ENCODE results near the gene SETBP1. TPM values are rescaled to one million over a fixed set of nuclear protein-coding genes. Genes with fewer than 3 reads are reported as not detected.

The SETBP1 gene
- total RNA-seq, 4 donors from 2014 or later, result 16.2 to 33.6 (median 24.4) TPM

DNA sequence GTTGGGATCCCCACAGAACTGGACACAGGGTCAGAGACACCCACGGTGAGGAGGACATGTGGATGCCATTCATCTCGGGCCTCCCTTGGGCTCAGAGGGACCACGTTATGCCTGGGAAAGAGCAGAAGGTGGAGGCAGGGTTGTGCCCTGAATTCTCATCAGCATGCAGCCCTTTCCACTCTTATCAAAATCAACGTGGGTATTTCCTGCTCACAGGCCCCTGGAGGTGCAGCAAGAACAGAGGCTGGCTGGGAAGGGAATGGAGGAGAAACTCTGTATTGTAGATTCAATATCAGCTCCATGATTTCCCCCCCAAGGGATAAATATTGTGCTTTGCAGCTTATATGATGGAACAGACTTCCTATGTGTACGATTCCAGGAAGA lies 90.9 kb downstream of the SETBP1 start:
- no peak for DNase-seq
- no peak for TF ChIP-seq CTCF (IDR thresholded peaks at IDR 0.05)
- Histone ChIP-seq H3K4me3 (no peak overlapping the region), H3K27me3 (no peaks in the 10 kb centered on the region), H3K27ac (peak overlapping the region; percentile 62 to 82 (median 72)), H3K4me1 (peaks cover 17 to 39% (median 23%) of the 10 kb centered on the region in 4 donors), H3K9me3 (no peaks in the 10 kb centered on the region), H3K36me3 (no peaks in the 10 kb centered on the region)
- 40 to 59% methylated on average over 1 to 5 of the region's 5 CpGs for WGBS, 2 donors (ENCODE audit: low coverage in 1 of 2)
- in situ Hi-C loops (cut with MboI; ENCODE audit: low pct_ligation_motif_present in 1 of 4, low pct_unique_long_range_greater_than_20kb in 1 of 4, low sequenced_read_pairs in 3 of 4), result no loop called here
- intact Hi-C loops (cut with DNase I; ENCODE audit: low total_unique reads), result no loop called here

DNA sequence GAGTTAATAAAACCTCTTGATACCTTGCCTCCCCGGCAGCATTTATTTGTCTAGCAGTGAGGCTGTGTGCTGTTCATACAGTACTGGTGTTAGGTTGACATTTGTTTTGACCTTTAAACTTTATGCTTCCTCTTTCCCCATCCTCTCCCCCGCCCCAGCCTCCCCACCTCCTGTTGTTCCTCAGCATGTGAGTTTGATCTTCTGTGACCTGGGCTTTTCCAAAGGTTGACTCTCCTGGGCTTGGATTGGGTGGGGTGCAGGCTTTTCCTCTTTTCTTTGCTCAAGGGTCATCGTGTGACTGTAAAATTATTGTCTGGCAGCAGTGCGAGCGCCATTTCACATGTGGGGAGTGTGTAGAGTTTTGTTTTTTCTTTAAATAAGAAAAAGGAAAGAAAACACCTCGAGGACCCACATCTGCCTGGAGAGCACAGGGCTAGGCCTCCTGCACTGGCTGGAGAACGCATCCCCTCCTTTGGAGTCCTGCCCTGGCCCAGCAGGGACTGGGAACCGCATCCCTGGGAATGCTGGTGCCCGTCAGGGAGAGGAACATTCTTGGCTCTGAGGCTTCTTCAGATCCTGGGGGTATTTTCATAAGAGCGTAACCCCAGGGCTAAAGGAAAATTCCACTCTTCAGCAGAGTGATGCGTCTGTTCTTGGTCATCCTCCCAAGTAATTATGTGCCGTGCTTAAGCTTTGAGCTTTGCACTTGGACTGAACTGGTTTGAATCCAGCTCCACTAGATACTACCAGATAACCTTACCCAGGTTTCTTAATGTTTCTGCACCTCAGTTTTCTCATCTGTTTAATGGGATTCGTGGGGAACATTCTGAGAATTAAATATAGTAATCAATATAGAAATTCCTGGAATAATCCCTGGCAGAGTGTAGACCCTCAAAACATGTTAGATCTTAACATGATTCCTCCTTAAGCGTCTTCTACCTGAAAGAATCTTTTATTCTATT lies 91.5 kb downstream of the SETBP1 start:
- Histone ChIP-seq H3K4me3 (no peak overlapping the region), H3K4me1 (peaks cover 17 to 45% (median 23%) of the 10 kb centered on the region in 4 donors), H3K27ac (peak overlapping the region; percentile 62 to 82 (median 72)), H3K27me3 (no peaks in the 10 kb centered on the region), H3K36me3 (no peaks in the 10 kb centered on the region), H3K9me3 (no peaks in the 10 kb centered on the region)
- 58 to 59% methylated on average over 7 to 14 of the region's 14 CpGs for WGBS, 2 donors (ENCODE audit: low coverage in 1 of 2)
- DNase-seq, result peak; percentile 46
- intact Hi-C loops (cut with DNase I; ENCODE audit: low total_unique reads) (no loop called here), in situ Hi-C loops (cut with MboI; ENCODE audit: low pct_ligation_motif_present in 1 of 4, low pct_unique_long_range_greater_than_20kb in 1 of 4, low sequenced_read_pairs in 3 of 4) (no loop called here)
- TF ChIP-seq POLR2A (IDR thresholded peaks at IDR 0.05) (no peak), EP300 (IDR thresholded peaks at IDR 0.05; ENCODE audit: low read depth) (no peak), CTCF (IDR thresholded peaks at IDR 0.05) (no peak), POLR2AphosphoS5 (IDR thresholded peaks at IDR 0.05) (no peak)

DNA sequence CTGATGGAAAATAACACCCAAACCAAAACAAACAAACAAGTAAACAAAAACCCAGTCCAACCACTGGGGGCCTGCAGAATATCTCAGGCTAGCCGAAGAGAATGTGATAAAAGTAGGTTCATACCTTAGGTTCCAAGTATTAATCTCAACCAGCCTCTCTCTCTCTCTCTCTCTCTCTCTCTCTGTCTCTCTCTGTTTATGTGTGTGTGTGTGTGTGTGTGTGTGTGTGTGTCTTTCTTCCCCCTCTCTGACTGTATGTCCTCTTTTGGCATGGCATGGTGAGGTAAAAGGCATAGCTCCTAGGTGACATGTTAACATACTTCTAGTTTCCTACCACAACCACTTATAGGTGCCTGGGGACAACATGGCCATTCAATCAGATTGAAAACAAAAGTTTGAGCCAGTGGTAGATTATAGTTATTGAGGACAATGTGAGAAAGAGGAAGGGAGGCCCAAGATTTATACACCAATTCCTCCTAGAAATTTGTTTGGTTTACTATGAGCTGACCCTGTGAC lies 93.0 kb downstream of the SETBP1 start:
- no peaks in the 10 kb centered on the region for H3K9me3 ChIP-seq
- no peak for TF ChIP-seq POLR2AphosphoS5 (IDR thresholded peaks at IDR 0.05)
- H3K4me1 ChIP-seq, result peaks cover 22 to 58% (median 24%) of the 10 kb centered on the region in 4 donors
- WGBS, 2 donors (ENCODE audit: low coverage in 1 of 2), result 100% methylated on average over 1 of the region's 1 CpG
- no peaks in the 10 kb centered on the region for H3K36me3 ChIP-seq
- peak overlapping the region in 1 of 4 donors; percentile 82 for H3K27ac ChIP-seq
- no peak for DNase-seq
- intact Hi-C loops (cut with DNase I; ENCODE audit: low total_unique reads), result no loop called here
- H3K27me3 ChIP-seq, result no peaks in the 10 kb centered on the region
- no peak overlapping the region for H3K4me3 ChIP-seq
- in situ Hi-C loops (cut with MboI; ENCODE audit: low pct_ligation_motif_present in 1 of 4, low pct_unique_long_range_greater_than_20kb in 1 of 4, low sequenced_read_pairs in 3 of 4), result no loop called here

DNA sequence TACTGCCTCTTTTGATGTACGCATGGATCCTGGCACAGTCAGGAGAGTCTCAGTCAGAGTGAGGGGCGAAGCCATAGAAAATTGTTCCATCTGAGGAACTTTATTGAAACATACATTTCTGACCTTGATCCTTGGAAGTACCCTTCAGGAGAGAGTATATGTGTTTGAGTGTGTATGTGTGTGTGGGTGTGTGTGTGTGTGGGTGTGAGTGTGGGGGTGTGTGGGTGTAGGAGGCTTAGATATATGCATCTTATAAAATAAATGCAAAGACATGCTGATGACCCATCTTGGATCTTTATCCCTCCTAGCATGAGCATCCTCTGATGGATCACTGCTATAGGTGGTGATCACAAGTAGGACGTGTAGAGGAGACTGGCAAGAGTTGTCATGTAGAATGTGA lies 93.5 kb downstream of the SETBP1 start:
- TF ChIP-seq EP300 (IDR thresholded peaks at IDR 0.05; ENCODE audit: low read depth) (no peak), CTCF (IDR thresholded peaks at IDR 0.05) (no peak), POLR2AphosphoS5 (IDR thresholded peaks at IDR 0.05) (no peak), POLR2A (IDR thresholded peaks at IDR 0.05) (no peak)
- Histone ChIP-seq H3K27ac (no peak overlapping the region), H3K4me3 (no peak overlapping the region), H3K9me3 (no peaks in the 10 kb centered on the region), H3K27me3 (no peaks in the 10 kb centered on the region), H3K36me3 (no peaks in the 10 kb centered on the region), H3K4me1 (peaks cover 22 to 63% (median 28%) of the 10 kb centered on the region in 4 donors)
- DNase-seq, result no peak
- in situ Hi-C loops (cut with MboI; ENCODE audit: low pct_ligation_motif_present in 1 of 4, low pct_unique_long_range_greater_than_20kb in 1 of 4, low sequenced_read_pairs in 3 of 4), result no loop called here
- intact Hi-C loops (cut with DNase I; ENCODE audit: low total_unique reads), result no loop called here
- 76 to 92% methylated on average over 2 to 3 of the region's 3 CpGs for WGBS, 2 donors (ENCODE audit: low coverage in 1 of 2)
